Neuron (in vitro differentiated cells): ENCODE data around the gene LAMTOR1.

Experiments
- H2AFZ ChIP-seq: one replicate; pipeline ENCODE4 v1.6.1; 2013; ENCODE audit warnings: low read depth, mild to moderate bottlenecking, inconsistent platforms, low read length, moderate library complexity
- H3K27me3 ChIP-seq: one replicate; pipeline ENCODE4 v1.6.1; 2013; ENCODE audit warnings: low read length; ENCODE audit not compliant: insufficient read depth
- H3K36me3 ChIP-seq: one replicate; pipeline ENCODE4 v1.6.1; 2013; ENCODE audit warnings: low read length; ENCODE audit not compliant: insufficient read depth
- H3K4me1 ChIP-seq: one replicate; pipeline ENCODE4 v1.6.1; 2013; ENCODE audit warnings: low read length; ENCODE audit not compliant: insufficient read depth
- H3K4me3 ChIP-seq: 2 replicates; pipeline ENCODE4 v1.5.1; 2013; ENCODE audit warnings: mild to moderate bottlenecking, low read length, moderate library complexity
- H3K9me3 ChIP-seq: one replicate; pipeline ENCODE4 v1.6.1; 2013; ENCODE audit warnings: low read length

Gene LAMTOR1

GRCh38 chr11:72084965-72085364 is 18.1 kb downstream of the LAMTOR1 start:
- Histone ChIP-seq H3K36me3 (peaks cover 6% of the 10 kb centered on the region), H3K4me3 (no peak overlapping the region), H3K27me3 (no peaks in the 10 kb centered on the region)

GRCh38 chr11:72084076-72084475 is 19.0 kb downstream of the LAMTOR1 start:
- Histone ChIP-seq H3K36me3 (peaks cover 3% of the 10 kb centered on the region), H3K27me3 (no peaks in the 10 kb centered on the region), H2AFZ (no peak overlapping the region), H3K9me3 (no peaks in the 10 kb centered on the region), H3K4me3 (no peak overlapping the region), H3K4me1 (peaks cover 15% of the 10 kb centered on the region)

More at GRCh38 chr11:72084965-72085364, 18.1 kb downstream of the LAMTOR1 start:
- Histone ChIP-seq H2AFZ (no peak overlapping the region), H3K9me3 (no peaks in the 10 kb centered on the region), H3K4me1 (peaks cover 12% of the 10 kb centered on the region)

GRCh38 chr11:72083414-72083813 is 19.7 kb downstream of the LAMTOR1 start:
- no peak overlapping the region for H3K4me3 ChIP-seq
- H3K4me1 ChIP-seq = peaks cover 22% of the 10 kb centered on the region
- H3K9me3 ChIP-seq = no peaks in the 10 kb centered on the region
- no peaks in the 10 kb centered on the region for H3K27me3 ChIP-seq
- H3K36me3 ChIP-seq = peaks cover 3% of the 10 kb centered on the region
- no peak overlapping the region for H2AFZ ChIP-seq

- no peaks in the 10 kb centered on the region for H3K36me3 ChIP-seq
- no peaks in the 10 kb centered on the region for H3K9me3 ChIP-seq
- no peak overlapping the region for H3K4me3 ChIP-seq
These were observed 21.2 kb downstream of the LAMTOR1 start for GRCh38 chr11:72081821-72082453.

GRCh38 chr11:72081184-72081644 is 21.9 kb downstream of the LAMTOR1 start:
- Histone ChIP-seq H3K4me1 (peaks cover 21% of the 10 kb centered on the region), H3K27me3 (no peaks in the 10 kb centered on the region), H2AFZ (peak overlapping the region; percentile 78), H3K4me3 (peak overlapping the region; percentile 92), H3K36me3 (no peaks in the 10 kb centered on the region), H3K9me3 (no peaks in the 10 kb centered on the region)

More at GRCh38 chr11:72081821-72082453, 21.2 kb downstream of the LAMTOR1 start:
- H2AFZ ChIP-seq = no peak overlapping the region
- H3K4me1 ChIP-seq = peaks cover 23% of the 10 kb centered on the region
- no peaks in the 10 kb centered on the region for H3K27me3 ChIP-seq

GRCh38 chr11:72080326-72081183 is 22.5 kb downstream of the LAMTOR1 start, which contains the start of the genes LRRC51 and NUMA1:
Gene LRRC51, plus strand, starts transcription at chr11:72080850. Its CDS starts 8,234 bp downstream, at chr11:72089084.
Gene NUMA1, minus strand, starts transcription at chr11:72080542. Its CDS starts 44,599 bp downstream, at chr11:72035943.
- Histone ChIP-seq H3K4me1 (peaks cover 17% of the 10 kb centered on the region), H3K36me3 (no peaks in the 10 kb centered on the region), H2AFZ (peak within 1 kb of the TSS; percentile 78), H3K4me3 (peak within 1 kb of the TSS; percentile 92), H3K27me3 (no peaks in the 10 kb centered on the region), H3K9me3 (no peaks in the 10 kb centered on the region)

- Histone ChIP-seq H3K27me3 (no peaks in the 10 kb centered on the region), H2AFZ (peak overlapping the region; percentile 42), H3K9me3 (no peaks in the 10 kb centered on the region), H3K4me3 (peak overlapping the region; percentile 92), H3K4me1 (peaks cover 17% of the 10 kb centered on the region), H3K36me3 (no peaks in the 10 kb centered on the region)
These were observed 23.2 kb downstream of the LAMTOR1 start for GRCh38 chr11:72079819-72080325.

GRCh38 chr11:72078477-72078876 is 24.6 kb downstream of the LAMTOR1 start:
- Histone ChIP-seq H3K4me1 (peaks cover 17% of the 10 kb centered on the region), H3K4me3 (peak overlapping the region; percentile 92), H3K9me3 (no peaks in the 10 kb centered on the region), H2AFZ (no peak overlapping the region), H3K36me3 (no peaks in the 10 kb centered on the region), H3K27me3 (no peaks in the 10 kb centered on the region)

- no peak overlapping the region for H2AFZ ChIP-seq
These were observed 27.3 kb downstream of the LAMTOR1 start for GRCh38 chr11:72075756-72076155.

GRCh38 chr11:72075109-72075508 is 28.0 kb downstream of the LAMTOR1 start:
- Histone ChIP-seq H3K4me1 (peaks cover 27% of the 10 kb centered on the region), H3K36me3 (no peaks in the 10 kb centered on the region), H3K9me3 (no peaks in the 10 kb centered on the region), H2AFZ (no peak overlapping the region), H3K4me3 (no peak overlapping the region), H3K27me3 (no peaks in the 10 kb centered on the region)

More at GRCh38 chr11:72075756-72076155, 27.3 kb downstream of the LAMTOR1 start:
- no peaks in the 10 kb centered on the region for H3K9me3 ChIP-seq
- H3K4me1 ChIP-seq = peaks cover 22% of the 10 kb centered on the region
- H3K36me3 ChIP-seq = no peaks in the 10 kb centered on the region
- no peaks in the 10 kb centered on the region for H3K27me3 ChIP-seq
- no peak overlapping the region for H3K4me3 ChIP-seq

GRCh38 chr11:72072348-72072747 is 30.7 kb downstream of the LAMTOR1 start:
- H3K4me1 ChIP-seq = peaks cover 18% of the 10 kb centered on the region
- H3K4me3 ChIP-seq = no peak overlapping the region
- H3K36me3 ChIP-seq = peaks cover 12% of the 10 kb centered on the region
- no peak overlapping the region for H2AFZ ChIP-seq
- no peaks in the 10 kb centered on the region for H3K27me3 ChIP-seq
- no peaks in the 10 kb centered on the region for H3K9me3 ChIP-seq

GRCh38 chr11:72070491-72070890 is 32.6 kb downstream of the LAMTOR1 start:
- H3K4me1 ChIP-seq = peaks cover 18% of the 10 kb centered on the region
- no peak overlapping the region for H2AFZ ChIP-seq
- H3K36me3 ChIP-seq = peaks cover 12% of the 10 kb centered on the region
- no peak overlapping the region for H3K4me3 ChIP-seq
- no peaks in the 10 kb centered on the region for H3K27me3 ChIP-seq
- H3K9me3 ChIP-seq = no peaks in the 10 kb centered on the region

- H3K27me3 ChIP-seq = no peaks in the 10 kb centered on the region
- no peak overlapping the region for H3K4me3 ChIP-seq
- no peak overlapping the region for H2AFZ ChIP-seq
- peaks cover 18% of the 10 kb centered on the region for H3K4me1 ChIP-seq
- H3K36me3 ChIP-seq = peaks cover 12% of the 10 kb centered on the region
- H3K9me3 ChIP-seq = no peaks in the 10 kb centered on the region
These were observed 33.3 kb downstream of the LAMTOR1 start for GRCh38 chr11:72069787-72070251.
